ENCODE measurements around the gene BBS9.

BBS9 gene

GRCh38 chr7:33650828-33651227 is 521.5 kb downstream of the BBS9 start:
- no peak overlapping the region for H3K4me3 ChIP-seq (ENCODE audit: low read depth, low read length)
- no peak for DNase-seq (ENCODE audit: low read depth, low spot score)
- TF ChIP-seq CTCF (IDR thresholded peaks at IDR 0.05; ENCODE audit: low read depth, low read length): no peak
- in situ Hi-C loops (cut with HindIII; ENCODE audit: low sequenced_read_pairs): no loop called here

- no peak for DNase-seq (ENCODE audit: low read depth, low spot score)
- in situ Hi-C loops (cut with HindIII; ENCODE audit: low sequenced_read_pairs): no loop called here
- H3K4me3 ChIP-seq (ENCODE audit: low read depth, low read length): no peak overlapping the region
- TF ChIP-seq CTCF (IDR thresholded peaks at IDR 0.05; ENCODE audit: low read depth, low read length): no peak
Observed at GRCh38 chr7:33651998-33652515, 522.7 kb downstream of the BBS9 start.

- no peak for DNase-seq (ENCODE audit: low read depth, low spot score)
- no peak overlapping the region for H3K4me3 ChIP-seq (ENCODE audit: low read depth, low read length)
- in situ Hi-C loops (cut with HindIII; ENCODE audit: low sequenced_read_pairs): no loop called here
- no peak for TF ChIP-seq CTCF (IDR thresholded peaks at IDR 0.05; ENCODE audit: low read depth, low read length)
Observed at GRCh38 chr7:33654676-33655075, 525.3 kb downstream of the BBS9 start.

All from astrocyte of the spinal cord (primary cell).